Measurements from ENCODE around the gene TM4SF4.

The TM4SF4 gene

GRCh38 chr3:149455366-149455765 is 19.1 kb upstream of the TM4SF4 start:
- DNase-seq (ENCODE audit: low read depth in 2 of 2), result no peak

- DNase-seq (ENCODE audit: low read depth in 2 of 2), result no peak
Observed at GRCh38 chr3:149455989-149456388, 18.5 kb upstream of the TM4SF4 start.

- DNase-seq (ENCODE audit: low read depth in 2 of 2), result no peak
Observed at GRCh38 chr3:149459491-149460059, 14.9 kb upstream of the TM4SF4 start.

- DNase-seq (ENCODE audit: low read depth in 2 of 2), result no peak
Observed at GRCh38 chr3:149460117-149460516, 14.4 kb upstream of the TM4SF4 start.

- DNase-seq (ENCODE audit: low read depth in 2 of 2), result no peak
Observed at GRCh38 chr3:149462051-149462450, 12.4 kb upstream of the TM4SF4 start.

DNA sequence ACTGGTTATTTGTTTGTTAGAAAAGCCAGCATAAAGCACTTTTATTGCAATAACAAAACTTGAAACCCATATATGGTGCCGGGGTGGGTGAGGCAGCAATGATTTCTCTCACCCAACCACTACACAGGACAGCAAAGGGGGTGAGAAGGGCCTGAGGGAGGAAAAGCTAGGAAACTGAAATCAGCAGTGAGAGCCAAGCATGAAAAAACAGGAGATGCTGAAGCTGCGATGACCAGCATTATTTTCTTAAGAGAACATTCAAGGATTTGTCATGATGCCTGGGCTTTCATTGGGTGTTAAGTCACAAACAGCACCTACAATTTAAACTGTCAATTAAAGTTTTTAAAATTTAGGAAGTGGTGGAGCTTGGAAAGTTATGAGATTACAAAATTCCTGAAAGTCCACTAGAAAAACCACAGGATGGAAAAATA is 11.9 kb upstream of the TM4SF4 start:
- no peak for DNase-seq (ENCODE audit: low read depth in 2 of 2)

DNA sequence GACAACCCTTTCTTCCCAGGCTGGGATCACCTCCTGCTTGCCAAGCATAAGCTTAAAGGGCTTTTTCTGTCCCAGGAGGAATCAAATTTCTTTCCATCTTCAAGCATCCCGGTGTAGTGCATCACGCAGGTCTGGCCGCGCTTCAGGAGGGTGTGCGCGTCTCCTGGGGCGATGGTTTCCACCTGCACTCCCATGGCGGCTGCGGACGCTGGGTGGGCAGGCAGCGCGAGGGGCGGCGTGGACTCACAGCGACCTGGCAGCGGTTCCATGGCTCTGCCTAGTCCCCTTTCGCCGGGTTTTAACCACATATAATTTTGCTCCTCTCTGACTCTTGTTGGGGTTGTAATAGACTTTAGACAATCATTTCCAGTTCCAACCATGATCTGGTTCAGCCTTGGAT is 10.6 kb upstream of the TM4SF4 start:
- DNase-seq (ENCODE audit: low read depth in 2 of 2), result no peak

DNA sequence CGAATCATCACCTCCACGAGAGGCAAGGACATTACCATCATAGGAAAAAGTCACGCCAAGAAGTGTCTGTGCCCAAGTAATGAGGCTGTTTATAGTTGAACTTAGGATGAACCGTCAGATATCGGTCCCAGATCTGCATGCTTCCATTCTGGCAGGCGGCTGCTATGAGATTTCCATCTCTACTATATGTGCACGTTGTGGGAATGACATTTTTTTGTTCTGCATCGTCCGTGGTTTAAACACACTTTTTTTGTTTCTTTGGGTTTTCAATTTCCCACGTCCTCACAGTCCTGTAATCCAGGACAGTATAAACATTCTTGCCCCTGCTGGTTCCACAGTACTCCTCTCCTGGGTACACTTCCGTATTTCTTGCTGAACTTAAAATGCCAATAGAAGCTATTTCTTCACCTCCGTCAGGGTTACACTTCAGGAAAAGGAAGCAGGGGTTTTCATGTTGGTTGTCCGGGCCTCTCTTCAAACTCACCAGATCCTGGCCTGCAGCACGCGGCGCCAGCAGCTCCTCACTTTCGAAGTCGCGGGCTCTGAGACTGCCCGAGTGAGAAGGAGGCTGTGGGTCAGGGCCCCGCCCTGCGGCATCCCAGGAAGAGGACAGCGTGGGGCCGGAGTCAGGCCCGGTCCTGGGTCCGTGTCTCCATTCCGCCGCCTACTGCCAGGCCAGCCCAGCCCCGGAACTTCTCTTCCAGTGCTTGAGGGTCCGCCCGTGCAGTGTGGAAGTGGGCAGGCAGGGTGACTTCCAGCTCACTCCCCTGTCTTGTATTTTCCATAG is 9.8 kb upstream of the TM4SF4 start:
- DNase-seq (ENCODE audit: low read depth in 2 of 2), result no peak

GRCh38 chr3:149465351-149465883 is 9.1 kb upstream of the TM4SF4 start:
- DNase-seq (ENCODE audit: low read depth in 2 of 2), result no peak

- DNase-seq (ENCODE audit: low read depth in 2 of 2), result no peak
Observed at GRCh38 chr3:149466192-149466591, 8.3 kb upstream of the TM4SF4 start.

DNA sequence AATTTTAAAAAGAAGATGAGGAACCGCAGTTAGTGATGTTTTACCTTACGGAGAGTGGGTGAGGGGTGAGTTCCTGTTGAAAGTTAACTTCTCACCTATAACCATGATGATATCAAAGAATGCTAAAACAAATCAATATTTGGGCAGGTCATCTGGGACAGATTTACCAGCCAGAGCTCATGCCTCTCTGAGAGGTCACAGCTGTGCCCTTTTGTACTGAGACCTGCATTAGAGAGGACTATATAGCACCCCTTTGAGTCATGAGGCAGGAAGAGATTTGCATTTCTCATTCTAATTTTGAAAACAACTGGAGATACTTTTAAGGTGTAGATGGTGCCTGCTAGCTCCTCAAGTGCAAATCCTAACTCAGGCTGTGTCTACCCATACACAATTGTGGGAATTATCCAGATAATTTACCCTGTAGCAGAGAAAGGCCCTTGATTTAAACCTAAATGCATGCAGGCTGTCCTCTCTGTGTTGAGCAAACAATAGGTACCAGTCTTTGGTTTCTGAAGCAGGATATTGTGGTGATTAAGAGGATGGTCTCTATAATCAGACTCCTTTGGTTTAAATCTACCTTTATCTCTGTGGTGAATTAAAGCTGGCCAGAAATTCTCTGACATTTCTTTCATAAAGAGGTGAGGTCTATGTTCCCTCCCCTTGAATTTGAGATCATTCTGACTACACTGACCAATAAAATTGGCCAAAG is 5.8 kb upstream of the TM4SF4 start:
- no peak for DNase-seq (ENCODE audit: low read depth in 2 of 2)

DNA sequence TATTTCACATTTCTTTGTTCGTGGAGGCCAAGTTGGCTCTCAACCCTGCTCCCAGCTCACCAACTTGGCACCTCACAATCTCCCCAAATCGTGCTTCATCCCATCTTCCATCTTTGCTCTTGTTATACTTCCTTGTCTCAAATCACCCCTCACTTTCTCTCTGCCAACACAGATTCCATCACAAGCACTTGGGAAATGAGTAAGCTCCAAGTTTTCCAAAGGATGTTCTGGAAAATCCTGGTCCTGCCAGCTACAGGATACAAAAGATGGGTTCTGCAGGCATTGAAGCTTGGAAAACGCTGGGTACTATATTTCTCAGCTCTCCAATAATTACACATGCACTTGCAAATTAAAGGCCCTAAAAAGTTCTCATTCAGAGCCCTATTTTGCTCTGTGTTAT is 4.1 kb upstream of the TM4SF4 start:
- DNase-seq (ENCODE audit: low read depth in 2 of 2), result no peak

GRCh38 chr3:149472030-149472797 is 2.3 kb upstream of the TM4SF4 start:
- DNase-seq (ENCODE audit: low read depth in 2 of 2), result no peak

DNA sequence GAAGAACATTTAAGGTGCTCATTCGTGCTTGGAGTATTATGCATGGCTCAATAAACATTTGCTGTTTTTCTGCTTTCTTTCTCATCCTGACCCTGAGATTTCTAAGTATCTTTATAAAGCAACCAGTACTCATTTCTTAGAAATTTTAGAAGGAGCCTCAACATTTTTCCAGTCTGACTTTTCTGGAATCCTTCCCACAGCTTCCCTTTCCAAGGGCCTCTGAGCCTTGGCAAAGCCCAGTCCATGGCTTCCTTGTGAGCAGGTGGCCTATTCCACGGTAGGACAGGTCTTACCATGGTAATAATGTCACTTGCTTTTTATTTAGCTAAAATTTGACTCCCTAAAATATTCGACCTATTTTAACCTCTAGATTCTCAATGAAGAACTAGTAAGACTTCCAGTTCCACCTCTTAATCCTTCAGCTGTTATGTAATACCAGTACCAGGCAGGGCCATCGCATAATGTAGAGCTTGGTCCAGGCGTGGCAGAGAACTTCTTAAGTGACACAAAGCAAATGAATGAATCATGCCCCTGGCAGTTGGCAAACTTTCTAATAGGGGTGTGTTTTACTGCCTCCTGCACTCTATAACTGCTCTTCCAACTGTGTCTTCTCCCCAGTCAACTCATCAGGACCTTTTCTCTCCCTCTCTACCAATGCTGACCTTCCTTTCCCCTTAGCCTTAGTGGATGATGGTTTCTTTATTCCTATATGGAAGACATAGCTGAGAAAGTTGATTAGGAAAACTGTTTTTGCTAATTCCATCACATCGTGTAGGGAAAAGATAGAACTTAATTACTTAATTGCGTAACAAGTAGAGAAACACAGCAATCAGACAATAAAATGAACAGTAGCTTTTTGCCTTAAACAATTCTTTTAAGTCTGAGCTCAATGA is 894 bp upstream of the TM4SF4 start:
- no peak for DNase-seq (ENCODE audit: low read depth in 2 of 2)

GRCh38 chr3:149475451-149476060 is 1.1 kb downstream of the TM4SF4 start:
- DNase-seq (ENCODE audit: low read depth in 2 of 2), result no peak

DNA sequence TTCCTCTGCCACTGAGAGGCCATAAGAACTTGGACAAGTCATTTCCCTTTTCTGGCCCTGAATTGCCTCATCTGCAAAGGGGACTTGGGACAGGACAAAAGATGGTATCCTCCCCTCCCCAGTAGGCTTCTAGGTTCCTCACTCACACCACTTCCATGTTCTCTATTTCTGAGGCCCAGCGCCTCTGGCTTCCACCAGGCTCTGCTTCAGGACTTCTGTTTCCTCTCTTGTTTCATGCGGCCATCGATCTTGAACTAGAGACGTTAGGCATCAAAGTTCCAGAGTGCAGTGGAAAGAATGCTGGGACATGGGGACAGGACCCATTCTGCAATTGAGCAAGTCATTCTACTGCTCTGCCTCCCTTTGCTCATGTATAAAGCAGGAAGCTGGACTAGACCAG is 1.7 kb downstream of the TM4SF4 start:
- DNase-seq (ENCODE audit: low read depth in 2 of 2), result no peak

- DNase-seq (ENCODE audit: low read depth in 2 of 2), result no peak
Observed at GRCh38 chr3:149479621-149480325, 5.3 kb downstream of the TM4SF4 start.

- DNase-seq (ENCODE audit: low read depth in 2 of 2), result no peak
Observed at GRCh38 chr3:149480326-149481017, 6.0 kb downstream of the TM4SF4 start.

GRCh38 chr3:149481056-149481455 is 6.6 kb downstream of the TM4SF4 start:
- no peak for DNase-seq (ENCODE audit: low read depth in 2 of 2)

Measured in stimulated activated CD4-positive, alpha-beta T cell treated with anti-CD3 and anti-CD28 coated beads, Interleukin-1b, Interleukin-23, amount 100 ng/mL, for 1 hour (primary cell).